SK-N-SH (cell line): ENCODE results near the gene ASB11. TPM values are rescaled to one million over a fixed set of nuclear protein-coding genes. Genes with fewer than 3 reads are reported as not detected.

ENCODE experiments used
- CTCF ChIA-PET: fragments of 300-600, 350-600 bp; formaldehyde crosslinking; extraction: SDS; loops from one replicate; lab custom pipeline; 2021; lab: Yijun Ruan, JAX
- POLR2A ChIA-PET: fragments of 350-600 bp; sonication (Branson Sonifier 250); formaldehyde crosslinking; extraction: SDS; loops from one replicate; lab custom pipeline; 2020; ENCODE audit warnings: antibody characterized with exemption, inconsistent platforms; lab: Yijun Ruan, JAX
- DNase-seq: peaks from one replicate; pipeline ENCODE4 v3.0.0; 2012
- H2AFZ ChIP-seq: fragments of 200-600 bp; sonication (generic); 2 replicates; pipeline ENCODE4 v1.8.1; 2016; ENCODE audit warnings: antibody characterized with exemption, mild to moderate bottlenecking, low read depth
- H3F3A ChIP-seq: fragments of 200-600 bp; sonication (generic); replicated peaks from 2 replicates; pipeline ENCODE3; 2016; ENCODE audit warnings: antibody characterized with exemption, mild to moderate bottlenecking; ENCODE audit not compliant: insufficient read depth
- H3K27ac ChIP-seq, 2 experiments: fragments of 200-500 bp in 1 of 2; fragments of 200-600 bp in 1 of 2; sonication (Bioruptor generic) in 1 of 2; sonication (generic), shearing (Covaris generic) in 1 of 2; 2 replicates each; pipeline versions ENCODE4 v1.5.1 to v1.6.1; 2014 to 2016; ENCODE audit warnings: low read depth in 2 of 2, inconsistent platforms in 1 of 2, low read length in 1 of 2, mild to moderate bottlenecking in 1 of 2, mixed read lengths in 1 of 2
- H3K27me3 ChIP-seq: fragments of 200-600 bp; sonication (generic), shearing (Covaris generic); 2 replicates; pipeline ENCODE4 v1.6.1; 2016; ENCODE audit warnings: mixed run types; ENCODE audit not compliant: insufficient read depth
- H3K36me3 ChIP-seq, 2 experiments: fragments of 200-500 bp in 1 of 2; fragments of 200-600 bp in 1 of 2; sonication (Bioruptor generic) in 1 of 2; sonication (generic) in 1 of 2; replicated peaks in 1 of 2; 2 replicates each; pipeline versions ENCODE3 to v1.5.1; 2014 to 2016; ENCODE audit warnings: low read length in 1 of 2, mild to moderate bottlenecking in 1 of 2; ENCODE audit not compliant: insufficient read depth in 2 of 2, control insufficient read depth in 1 of 2
- H3K4me1 ChIP-seq, 2 experiments: fragments of 200-500 bp in 1 of 2; fragments of 200-600 bp in 1 of 2; sonication (Bioruptor generic) in 1 of 2; sonication (generic), shearing (Covaris generic) in 1 of 2; 2 replicates each; pipeline versions ENCODE4 v1.5.1 to v1.6.1; 2014 to 2016; ENCODE audit warnings: low read depth in 1 of 2, low read length in 1 of 2, mixed run types in 1 of 2; ENCODE audit not compliant: insufficient read depth in 2 of 2, control insufficient read depth in 1 of 2
- H3K4me2 ChIP-seq: fragments of 200-600 bp; sonication (generic), shearing (Covaris generic); 2 replicates; pipeline ENCODE4 v1.6.1; 2017; ENCODE audit warnings: mixed run types
- H3K4me3 ChIP-seq, 2 experiments: fragments of 200-500 bp in 1 of 2; fragments of 200-600 bp in 1 of 2; sonication (Bioruptor generic) in 1 of 2; sonication (generic), shearing (Covaris generic) in 1 of 2; 2 replicates each; pipeline versions ENCODE4 v1.5.1 to v1.8.1; 2014 to 2016; ENCODE audit warnings: low read depth in 2 of 2, inconsistent platforms in 1 of 2, low read length in 1 of 2, mild to moderate bottlenecking in 1 of 2, mixed read lengths in 1 of 2, moderate library complexity in 1 of 2
- H3K79me2 ChIP-seq: fragments of 200-600 bp; sonication (generic); 2 replicates; pipeline ENCODE4 v1.8.1; 2017; ENCODE audit warnings: mild to moderate bottlenecking; ENCODE audit not compliant: insufficient read depth
- H3K9ac ChIP-seq: fragments of 200-600 bp; sonication (generic); 2 replicates; pipeline ENCODE4 v1.6.1; 2017; ENCODE audit warnings: mixed run types
- H3K9me2 ChIP-seq: fragments of 200-600 bp; sonication (generic); 2 replicates; pipeline ENCODE4 v1.6.1; 2017; ENCODE audit warnings: mixed run types
- H3K9me3 ChIP-seq: fragments of 200-600 bp; sonication (generic); 2 replicates; pipeline ENCODE4 v1.6.1; 2017; ENCODE audit warnings: mixed run types, mild to moderate bottlenecking, moderate library complexity
- H4K20me1 ChIP-seq: fragments of 200-600 bp; sonication (generic); 2 replicates; pipeline ENCODE4 v1.6.1; 2017; ENCODE audit warnings: mild to moderate bottlenecking, mixed run types; ENCODE audit not compliant: insufficient read depth
- ELF1 ChIP-seq: IDR thresholded peaks from 2 replicates; pipeline ENCODE4 v1.4.0; 2012
- EP300 ChIP-seq, 2 experiments: IDR thresholded peaks; 2 replicates each; pipeline versions ENCODE4 v1.4.0 to v1.6.1; 2012; ENCODE audit warnings: borderline replicate concordance in 1 of 2, low read depth in 1 of 2, low read length in 1 of 2
- EZH2phosphoT487 ChIP-seq: fragments of 200-600 bp; sonication (generic); IDR thresholded peaks from 2 replicates; pipeline ENCODE4 v1.6.1; 2017; ENCODE audit warnings: low read depth, mixed run types, mild to moderate bottlenecking, antibody characterized with exemption, moderate library complexity, borderline replicate concordance
- FOXM1 ChIP-seq: IDR thresholded peaks from 2 replicates; pipeline ENCODE4 v1.4.0; 2012; ENCODE audit warnings: low read depth, mild to moderate bottlenecking
- GABPA ChIP-seq: IDR thresholded peaks from 2 replicates; pipeline ENCODE4 v1.4.0; 2012; ENCODE audit warnings: low read depth, mild to moderate bottlenecking
- GATA2 ChIP-seq: sonication (generic); formaldehyde crosslinking; IDR thresholded peaks from 2 replicates; pipeline ENCODE4 v1.5.0; 2020; ENCODE audit warnings: mild to moderate bottlenecking, missing genetic modification reagents
- JUND ChIP-seq: IDR thresholded peaks from 2 replicates; pipeline ENCODE4 v1.4.0; 2012
- MEF2A ChIP-seq: IDR thresholded peaks from 2 replicates; pipeline ENCODE4 v1.4.0; 2012; ENCODE audit warnings: low read depth, borderline replicate concordance
- NFIC ChIP-seq: IDR thresholded peaks from 2 replicates; pipeline ENCODE4 v1.4.0; 2012; ENCODE audit warnings: borderline replicate concordance
- NRF1 ChIP-seq: IDR thresholded peaks from 2 replicates; pipeline ENCODE4 v1.6.1; 2012; ENCODE audit warnings: low read depth, mild to moderate bottlenecking, low read length
- POLR2AphosphoS5 ChIP-seq: IDR thresholded peaks from 2 replicates; pipeline ENCODE4 v1.6.1; 2012; ENCODE audit warnings: low read depth, low read length
- RCOR1 ChIP-seq: fragments of 150-350 bp; IDR thresholded peaks from 2 replicates; pipeline ENCODE4 v1.6.1; 2017; ENCODE audit warnings: antibody characterized with exemption, low read length
- SIN3A ChIP-seq: IDR thresholded peaks from 2 replicates; pipeline ENCODE4 v1.6.1; 2012; ENCODE audit warnings: low read depth, mild to moderate bottlenecking, low read length, moderate library complexity, borderline replicate concordance
- TAF1 ChIP-seq: IDR thresholded peaks from 2 replicates; pipeline ENCODE4 v1.6.1; 2012; ENCODE audit warnings: low read depth, mild to moderate bottlenecking, low read length, moderate library complexity, borderline replicate concordance
- TCF12 ChIP-seq: IDR thresholded peaks from 2 replicates; pipeline ENCODE4 v1.4.0; 2012
- TEAD4 ChIP-seq: IDR thresholded peaks from 2 replicates; pipeline ENCODE4 v1.4.0; 2012; ENCODE audit warnings: mild to moderate bottlenecking, borderline replicate concordance; ENCODE audit not compliant: insufficient read depth
- YY1 ChIP-seq: IDR thresholded peaks from 2 replicates; pipeline ENCODE4 v1.4.0; 2012; ENCODE audit warnings: low read depth, mild to moderate bottlenecking
- WGBS: methylation state at CpG from one replicate; pipeline ENCODE4 v1.1.6; 2017; ENCODE audit warnings: low lambda C conversion rate; 5-methylcytosine and 5-hydroxymethylcytosine counted together
- polyA plus RNA-seq, 3 experiments: library from polyadenylated mRNA; depleted of rRNA; stranded (reverse); fragments of >200 nt; gene quantifications; 2 replicates each; pipeline ENCODE4 v1.2.3, GENCODE V29; 2012
- TF ChIP-seq, protein P1 (sequence below): IDR thresholded peaks from 2 replicates; pipeline ENCODE4 v1.4.0; 2012; ENCODE audit warnings: low read depth, borderline replicate concordance
- TF ChIP-seq, protein P2 (sequence below): fragments of 150-350 bp; IDR thresholded peaks from 2 replicates; pipeline ENCODE4 v1.6.1; 2016; ENCODE audit warnings: mild to moderate bottlenecking, low read depth, low read length
- TF ChIP-seq, protein P3 (sequence below): IDR thresholded peaks from 2 replicates; pipeline ENCODE4 v1.4.0; 2012; ENCODE audit warnings: low read depth
- TF ChIP-seq, protein P4 (sequence below): IDR thresholded peaks from 2 replicates; pipeline ENCODE4 v1.4.0; 2012; ENCODE audit warnings: low read depth, borderline replicate concordance
- TF ChIP-seq, protein P5 (sequence below): fragments of 150-350 bp; IDR thresholded peaks from 2 replicates; pipeline ENCODE4 v1.6.1; 2017; ENCODE audit warnings: antibody characterized with exemption, low read length, low read depth, borderline replicate concordance

Gene ASB11
- polyA plus RNA-seq, 1 of the 3 experiments (the other 2 are of a cell fraction), result not detected

DNA sequence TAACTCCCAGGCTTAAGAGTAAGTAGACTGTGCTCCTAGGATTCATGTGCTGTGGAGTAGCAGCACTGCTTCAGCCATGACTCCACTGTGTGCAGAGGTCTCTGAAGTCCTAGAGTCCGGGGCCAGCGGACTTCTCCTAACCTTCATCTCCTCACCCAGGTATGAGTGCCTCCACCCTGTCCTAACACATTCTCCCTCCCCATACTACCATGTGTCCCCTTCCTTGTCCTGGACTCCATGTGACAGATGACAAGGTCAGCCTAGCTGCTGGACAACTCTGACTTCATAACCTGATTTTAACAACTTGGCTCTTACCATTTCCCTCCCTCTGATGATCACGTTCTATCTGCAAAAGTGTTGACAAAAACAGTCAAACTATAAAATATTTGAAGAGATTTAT lies 16.7 kb downstream of the ASB11 start:
- CTCF ChIA-PET, result interaction anchor here (1.1 to 3.5 kb wide), 8 partner anchors 12 to 403 kb away, joined by 3 to 17 read pairs (median 4); no protein-coding TSS in a partner anchor
- no peaks in the 10 kb centered on the region for H3K27me3 ChIP-seq
- H4K20me1 ChIP-seq, result no peaks in the 10 kb centered on the region
- H3F3A ChIP-seq, result no peaks in the 10 kb centered on the region
- 34% methylated on average over 3 of the region's 3 CpGs for WGBS
- no peaks in the 10 kb centered on the region for H3K36me3 ChIP-seq
- DNase-seq, result no peak
- no peak overlapping the region for H3K9ac ChIP-seq
- TF ChIP-seq TEAD4 (no peak), NFIC (no peak), NRF1 (no peak), GABPA (no peak), FOXM1 (no peak), EZH2phosphoT487 (no peak), SIN3A (no peak), TAF1 (no peak), YY1 (no peak), JUND (no peak), MEF2A (no peak), RCOR1 (no peak), GATA2 (CRISPR knock-in tag) (no peak), ELF1 (no peak)
- TF ChIP-seq, protein P1, sequence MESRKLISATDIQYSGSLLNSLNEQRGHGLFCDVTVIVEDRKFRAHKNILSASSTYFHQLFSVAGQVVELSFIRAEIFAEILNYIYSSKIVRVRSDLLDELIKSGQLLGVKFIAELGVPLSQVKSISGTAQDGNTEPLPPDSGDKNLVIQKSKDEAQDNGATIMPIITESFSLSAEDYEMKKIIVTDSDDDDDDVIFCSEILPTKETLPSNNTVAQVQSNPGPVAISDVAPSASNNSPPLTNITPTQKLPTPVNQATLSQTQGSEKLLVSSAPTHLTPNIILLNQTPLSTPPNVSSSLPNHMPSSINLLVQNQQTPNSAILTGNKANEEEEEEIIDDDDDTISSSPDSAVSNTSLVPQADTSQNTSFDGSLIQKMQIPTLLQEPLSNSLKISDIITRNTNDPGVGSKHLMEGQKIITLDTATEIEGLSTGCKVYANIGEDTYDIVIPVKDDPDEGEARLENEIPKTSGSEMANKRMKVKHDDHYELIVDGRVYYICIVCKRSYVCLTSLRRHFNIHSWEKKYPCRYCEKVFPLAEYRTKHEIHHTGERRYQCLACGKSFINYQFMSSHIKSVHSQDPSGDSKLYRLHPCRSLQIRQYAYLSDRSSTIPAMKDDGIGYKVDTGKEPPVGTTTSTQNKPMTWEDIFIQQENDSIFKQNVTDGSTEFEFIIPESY, result no peak
- TF ChIP-seq, protein P2, sequence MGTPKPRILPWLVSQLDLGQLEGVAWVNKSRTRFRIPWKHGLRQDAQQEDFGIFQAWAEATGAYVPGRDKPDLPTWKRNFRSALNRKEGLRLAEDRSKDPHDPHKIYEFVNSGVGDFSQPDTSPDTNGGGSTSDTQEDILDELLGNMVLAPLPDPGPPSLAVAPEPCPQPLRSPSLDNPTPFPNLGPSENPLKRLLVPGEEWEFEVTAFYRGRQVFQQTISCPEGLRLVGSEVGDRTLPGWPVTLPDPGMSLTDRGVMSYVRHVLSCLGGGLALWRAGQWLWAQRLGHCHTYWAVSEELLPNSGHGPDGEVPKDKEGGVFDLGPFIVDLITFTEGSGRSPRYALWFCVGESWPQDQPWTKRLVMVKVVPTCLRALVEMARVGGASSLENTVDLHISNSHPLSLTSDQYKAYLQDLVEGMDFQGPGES, result no peak
- TF ChIP-seq, all 33 proteins: peak for 0
- Histone ChIP-seq H3K79me2 (no peaks in the 10 kb centered on the region), H3K4me2 (no peak overlapping the region), H3K9me3 (no peaks in the 10 kb centered on the region), H3K9me2 (no peaks in the 10 kb centered on the region), H3K27ac (no peak overlapping the region), H3K4me3 (no peak overlapping the region), H2AFZ (no peak overlapping the region), H3K4me1 (no peaks in the 10 kb centered on the region; a peak in 1 of 4 replicates)
- POLR2A ChIA-PET, result no interaction called here

DNA sequence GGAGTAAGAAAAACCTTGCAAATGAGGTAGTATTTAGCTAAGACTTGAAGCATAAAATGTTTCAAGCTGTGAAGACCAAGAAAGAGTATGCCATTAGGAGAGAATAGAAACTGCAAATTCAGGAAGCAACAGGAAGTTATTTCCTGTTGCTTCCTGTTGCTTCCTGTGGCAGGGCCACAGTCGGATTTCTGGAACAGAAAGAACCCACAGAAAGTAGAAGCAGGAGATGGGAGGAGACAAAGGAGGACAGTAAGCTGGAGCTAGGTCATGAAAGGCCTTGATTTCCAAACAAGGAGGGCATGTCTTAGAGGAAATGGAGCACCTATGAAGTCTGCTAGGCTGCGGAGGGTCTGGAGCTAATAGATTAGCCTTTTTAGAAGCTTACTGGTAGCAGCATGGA lies 17.2 kb downstream of the ASB11 start:
- H3K27ac ChIP-seq, result no peak overlapping the region
- ChIA-PET CTCF (interaction anchor here (1.1 to 3.5 kb wide), 7 partner anchors 13 to 404 kb away, joined by 3 to 17 read pairs (median 3); no protein-coding TSS in a partner anchor), POLR2A (no interaction called here)
- no peak overlapping the region for H3K9ac ChIP-seq
- no peak for DNase-seq
- no peak overlapping the region for H3K4me3 ChIP-seq
- H3K4me2 ChIP-seq, result no peak overlapping the region
- WGBS, result 51% methylated on average over 2 of the region's 2 CpGs
- H3F3A ChIP-seq, result no peaks in the 10 kb centered on the region
- no peaks in the 10 kb centered on the region for H3K27me3 ChIP-seq
- H3K9me2 ChIP-seq, result no peaks in the 10 kb centered on the region
- TF ChIP-seq FOXM1 (no peak), POLR2AphosphoS5 (no peak), MEF2A (no peak), EP300 (IDR thresholded peaks at IDR 0.05; ENCODE audit: borderline replicate concordance in 1 of 2, low read depth in 1 of 2, low read length in 1 of 2) (no peak), RCOR1 (no peak), NRF1 (no peak), TCF12 (no peak), GABPA (no peak)
- TF ChIP-seq, protein P3, sequence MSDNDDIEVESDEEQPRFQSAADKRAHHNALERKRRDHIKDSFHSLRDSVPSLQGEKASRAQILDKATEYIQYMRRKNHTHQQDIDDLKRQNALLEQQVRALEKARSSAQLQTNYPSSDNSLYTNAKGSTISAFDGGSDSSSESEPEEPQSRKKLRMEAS, result no peak
- TF ChIP-seq, protein P4, sequence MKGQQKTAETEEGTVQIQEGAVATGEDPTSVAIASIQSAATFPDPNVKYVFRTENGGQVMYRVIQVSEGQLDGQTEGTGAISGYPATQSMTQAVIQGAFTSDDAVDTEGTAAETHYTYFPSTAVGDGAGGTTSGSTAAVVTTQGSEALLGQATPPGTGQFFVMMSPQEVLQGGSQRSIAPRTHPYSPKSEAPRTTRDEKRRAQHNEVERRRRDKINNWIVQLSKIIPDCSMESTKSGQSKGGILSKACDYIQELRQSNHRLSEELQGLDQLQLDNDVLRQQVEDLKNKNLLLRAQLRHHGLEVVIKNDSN, result no peak
- TF ChIP-seq, protein P1, result no peak
- TF ChIP-seq, protein P5, sequence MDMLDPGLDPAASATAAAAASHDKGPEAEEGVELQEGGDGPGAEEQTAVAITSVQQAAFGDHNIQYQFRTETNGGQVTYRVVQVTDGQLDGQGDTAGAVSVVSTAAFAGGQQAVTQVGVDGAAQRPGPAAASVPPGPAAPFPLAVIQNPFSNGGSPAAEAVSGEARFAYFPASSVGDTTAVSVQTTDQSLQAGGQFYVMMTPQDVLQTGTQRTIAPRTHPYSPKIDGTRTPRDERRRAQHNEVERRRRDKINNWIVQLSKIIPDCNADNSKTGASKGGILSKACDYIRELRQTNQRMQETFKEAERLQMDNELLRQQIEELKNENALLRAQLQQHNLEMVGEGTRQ, result no peak
- H3K79me2 ChIP-seq, result no peaks in the 10 kb centered on the region
- no peaks in the 10 kb centered on the region; a peak in 1 of 4 replicates for H3K4me1 ChIP-seq
- no peaks in the 10 kb centered on the region for H3K36me3 ChIP-seq
- H4K20me1 ChIP-seq, result no peaks in the 10 kb centered on the region
- no peak overlapping the region for H2AFZ ChIP-seq
- H3K9me3 ChIP-seq, result no peaks in the 10 kb centered on the region
